22Rv1 (cell line): Measurements from ENCODE around the gene SP100.

ENCODE experiments used
- H3K27ac ChIP-seq: fragments of 450-650 bp; 2 replicates; pipeline ENCODE4 v1.5.1; 2017
- CTCF ChIP-seq: fragments of 450-650 bp; IDR thresholded peaks from 2 replicates; pipeline ENCODE4 v1.5.1; 2017; ENCODE audit warnings: mild to moderate bottlenecking
- ZFX ChIP-seq: fragments of 450-650 bp; IDR thresholded peaks from 2 replicates; pipeline ENCODE4 v1.6.1; 2017; ENCODE audit warnings: antibody characterized with exemption, borderline replicate concordance

The SP100 gene

GRCh38 chr2:230447455-230448451 lies 31.8 kb downstream of the SP100 start:
- no peak overlapping the region for H3K27ac ChIP-seq
- no peak for TF ChIP-seq CTCF
- no peak for TF ChIP-seq ZFX

- TF ChIP-seq CTCF (no peak), ZFX (no peak)
- no peak overlapping the region for H3K27ac ChIP-seq
These were observed 34.0 kb downstream of the SP100 start for GRCh38 chr2:230449901-230450467.

GRCh38 chr2:230453006-230453405 lies 37.0 kb downstream of the SP100 start:
- H3K27ac ChIP-seq, result no peak overlapping the region
- no peak for TF ChIP-seq CTCF

GRCh38 chr2:230455005-230455684 lies 39.1 kb downstream of the SP100 start:
- H3K27ac ChIP-seq, result no peak overlapping the region
- TF ChIP-seq CTCF, result no peak
- no peak for TF ChIP-seq ZFX

- H3K27ac ChIP-seq, result no peak overlapping the region
- TF ChIP-seq ZFX (no peak), CTCF (no peak)
These were observed 41.2 kb downstream of the SP100 start for GRCh38 chr2:230457073-230457768.

- H3K27ac ChIP-seq, result no peak overlapping the region
- TF ChIP-seq CTCF (no peak), ZFX (no peak)
These were observed 41.8 kb downstream of the SP100 start for GRCh38 chr2:230457793-230458192.
